GM12864 (cell line): ENCODE measurements around the gene LCN12.

Experiments
- DNase-seq: peaks from one replicate; pipeline ENCODE4 v3.0.0-alpha.2; 2011; ENCODE audit warnings: low read depth
- H3K4me3 ChIP-seq: 2 replicates; pipeline ENCODE4 v1.5.1; 2011; ENCODE audit warnings: mild to moderate bottlenecking, low read depth, low read length, control low read depth
- CTCF ChIP-seq: IDR thresholded peaks from 2 replicates; pipeline ENCODE4 v1.5.1; 2011; ENCODE audit warnings: low read depth, mild to moderate bottlenecking, moderate library complexity, low read length, control low read depth, inconsistent platforms; ENCODE audit errors: missing control alignments

Gene LCN12

GRCh38 chr9:136963341-136963740 is 11.3 kb downstream of the LCN12 start:
- DNase-seq = no peak
- H3K4me3 ChIP-seq = no peak overlapping the region
- no peak for TF ChIP-seq CTCF

DNA sequence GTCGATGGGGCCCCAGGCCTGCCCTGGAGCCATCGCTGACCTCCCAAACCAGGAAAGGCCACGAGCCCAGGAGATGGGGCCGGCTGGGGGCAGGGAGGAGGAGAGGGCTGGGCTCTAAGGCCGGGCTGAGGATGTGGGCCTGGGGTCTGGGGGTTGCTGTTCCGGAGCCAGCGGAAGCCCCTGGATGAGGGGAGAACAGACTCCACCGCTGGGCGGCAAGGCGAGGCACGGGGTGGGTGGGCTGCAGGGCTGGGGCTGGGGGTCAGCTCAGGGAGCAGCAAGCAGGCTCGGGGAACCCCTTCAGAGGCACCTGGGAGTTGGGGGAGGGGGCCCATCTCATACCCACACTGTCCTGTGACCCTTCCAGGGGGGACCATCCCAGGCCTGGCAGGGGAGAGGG is 11.7 kb downstream of the LCN12 start:
- H3K4me3 ChIP-seq = no peak overlapping the region
- no peak for TF ChIP-seq CTCF
- DNase-seq = no peak

DNA sequence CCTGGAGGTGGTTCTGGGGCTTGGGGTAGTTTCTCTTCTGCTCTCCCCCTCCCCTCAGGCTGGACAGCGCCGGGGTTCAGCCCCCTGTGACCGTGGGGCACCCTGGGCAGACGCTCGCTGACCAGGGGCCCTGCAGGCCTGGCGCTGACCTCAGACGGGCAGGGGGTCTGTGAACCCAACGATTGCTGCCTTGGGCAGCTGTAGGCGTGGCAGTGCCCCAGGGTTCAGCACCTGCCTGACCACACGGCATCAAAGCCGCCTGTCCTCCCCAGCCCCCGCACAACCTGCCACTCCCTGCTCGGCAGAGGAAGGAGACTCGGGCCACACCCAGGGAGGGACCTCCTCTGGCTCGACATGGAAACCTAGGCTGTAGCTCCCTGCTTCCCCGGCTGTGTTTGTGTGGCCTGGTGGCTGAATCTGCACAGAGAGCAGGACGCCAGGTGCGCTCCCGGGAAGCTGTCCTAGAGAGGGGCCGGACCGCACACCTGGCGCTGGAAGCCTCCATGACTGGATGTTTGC is 12.2 kb downstream of the LCN12 start:
- TF ChIP-seq CTCF = no peak
- H3K4me3 ChIP-seq = no peak overlapping the region
- DNase-seq = no peak

GRCh38 chr9:136964833-136965422 is 12.9 kb downstream of the LCN12 start:
- no peak for DNase-seq
- TF ChIP-seq CTCF = no peak
- no peak overlapping the region for H3K4me3 ChIP-seq

- DNase-seq = no peak
- no peak overlapping the region for H3K4me3 ChIP-seq
- TF ChIP-seq CTCF = no peak
Measured at GRCh38 chr9:136965771-136966484, 13.9 kb downstream of the LCN12 start.

DNA sequence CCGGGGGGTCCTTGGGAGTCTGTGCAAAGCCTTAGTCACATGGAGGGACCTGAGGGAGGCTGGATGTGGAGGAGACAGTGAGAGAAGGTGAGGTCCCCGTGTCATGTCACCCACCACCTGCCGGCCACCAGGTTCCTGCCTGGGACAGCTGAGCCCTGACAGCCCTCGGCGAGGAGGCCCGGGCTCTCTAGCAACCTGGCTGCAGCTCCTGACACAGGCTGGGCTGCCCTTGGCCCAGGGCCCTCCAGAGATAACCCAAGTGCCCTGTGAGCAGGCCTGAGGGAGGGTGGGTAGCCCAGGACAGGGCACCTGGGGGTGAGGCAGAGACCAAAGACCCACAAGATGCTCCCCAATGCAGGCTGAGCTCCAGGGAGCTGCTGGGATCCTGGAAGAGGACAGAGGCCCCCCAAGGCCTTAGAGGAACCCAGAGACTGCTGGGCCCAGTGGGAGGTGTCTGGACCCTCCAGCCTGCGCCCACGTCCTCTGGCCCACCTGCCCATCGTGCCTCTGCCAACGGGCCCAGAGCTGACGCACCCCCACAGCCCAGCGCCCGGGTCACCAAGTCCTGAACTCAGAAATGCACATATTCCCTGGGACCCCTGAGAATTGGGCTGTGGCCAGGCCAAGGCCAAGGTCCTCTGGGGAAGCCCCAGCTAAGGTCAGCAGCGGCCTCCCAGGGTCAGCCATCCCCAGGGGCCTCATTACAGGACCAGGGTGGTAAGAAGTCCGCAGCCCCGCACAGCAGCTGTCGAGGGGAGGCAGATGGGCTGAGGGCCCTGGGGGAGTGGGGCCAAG is 16.5 kb downstream of the LCN12 start:
- DNase-seq = no peak
- TF ChIP-seq CTCF = no peak
- H3K4me3 ChIP-seq = no peak overlapping the region
